H1 (cell line): ENCODE data around the gene PABPN1.

Source experiments
- ASH2L ChIP-seq: fragments of 200-600, 300-600 bp; sonication (generic); IDR thresholded peaks from one replicate; pipeline ENCODE4 v1.7.1; 2017; ENCODE audit warnings: low read length
- CTCF ChIP-seq, 3 experiments: IDR thresholded peaks; 1 replicate in 2 of 3; 2 replicates in 1 of 3; pipeline versions ENCODE4 v1.5.1 to v1.6.1; 2011; ENCODE audit warnings: low read length in 3 of 3, mild to moderate bottlenecking in 3 of 3, inconsistent platforms in 2 of 3, low read depth in 1 of 3, moderate library complexity in 1 of 3; ENCODE audit not compliant: insufficient read depth in 1 of 3; ENCODE audit errors: control extremely low read depth in 1 of 3
- MAX ChIP-seq: IDR thresholded peaks from 2 replicates; pipeline ENCODE4 v1.6.1; 2012; ENCODE audit warnings: inconsistent platforms
- NRF1 ChIP-seq: IDR thresholded peaks from 2 replicates; pipeline ENCODE4 v1.6.1; 2011; ENCODE audit warnings: mild to moderate bottlenecking, low read depth, low read length, improper control_type of control experiment
- POLR2A ChIP-seq, 2 experiments: IDR thresholded peaks; 1 replicate in 1 of 2; 2 replicates in 1 of 2; pipeline ENCODE4 v1.6.1; 2011; ENCODE audit warnings: low read depth in 2 of 2, low read length in 2 of 2, mild to moderate bottlenecking in 2 of 2; ENCODE audit errors: control extremely low read depth in 1 of 2
- POLR2AphosphoS5 ChIP-seq: IDR thresholded peaks from 2 replicates; pipeline ENCODE4 v1.6.1; 2011; ENCODE audit warnings: low read depth, low read length
- RXRA ChIP-seq: IDR thresholded peaks from 2 replicates; pipeline ENCODE4 v1.6.1; 2011; ENCODE audit warnings: low read depth, mild to moderate bottlenecking, low read length, moderate library complexity; ENCODE audit not compliant: insufficient read depth
- SIRT6 ChIP-seq: IDR thresholded peaks from one replicate; pipeline ENCODE4 v1.7.1; 2012; ENCODE audit warnings: low read length, inconsistent platforms
- TAF1 ChIP-seq: IDR thresholded peaks from 2 replicates; pipeline ENCODE4 v1.6.1; 2011; ENCODE audit warnings: mild to moderate bottlenecking, low read depth, low read length
- YY1 ChIP-seq: IDR thresholded peaks from 2 replicates; pipeline ENCODE4 v1.6.1; 2011; ENCODE audit warnings: low read depth, mild to moderate bottlenecking, low read length

- TF ChIP-seq CTCF (IDR thresholded peaks at IDR 0.05; ENCODE audit: control extremely low read depth in 1 of 3, insufficient read depth in 1 of 3, low read depth in 1 of 3, low read length in 3 of 3) (no peak), SIRT6 (no peak), ASH2L (no peak), MAX (no peak), RXRA (no peak), YY1 (no peak), POLR2AphosphoS5 (no peak), NRF1 (no peak), POLR2A (IDR thresholded peaks at IDR 0.05; ENCODE audit: control extremely low read depth in 1 of 2, low read depth in 2 of 2, low read length in 2 of 2) (no peak), TAF1 (no peak)
Measured at GRCh38 chr14:23297611-23298277, 23.5 kb upstream of the PABPN1 start.
